K562 (cell line): ENCODE measurements around the gene CCDC85C. TPM values are rescaled to one million over a fixed set of nuclear protein-coding genes. Genes with fewer than 3 reads are reported as not detected.

ENCODE experiments used
- ATAC-seq: fragments of 200-7000 bp; cut with Tn5 transposase; 3 replicates; pipeline ENCODE4 v1.9.1; 2020; ENCODE audit warnings: moderate library complexity
- BruUV-seq: library from RNA; stranded (reverse); fragments of 400-500 nt; replicated peaks from 2 replicates; lab custom pipeline; 2021; lab: Mats Ljungman, UMichigan
- CTCF ChIA-PET: fragments of 300-600 bp; formaldehyde crosslinking; extraction: SDS; loops from one replicate; lab custom pipeline; 2021; ENCODE audit warnings: low intra/inter-chr PET ratio; lab: Yijun Ruan, JAX
- POLR2A ChIA-PET: fragments of 300-600, 350-650 bp; sonication (Branson Sonifier 250); formaldehyde crosslinking; extraction: SDS; loops from one replicate; lab custom pipeline; 2021; ENCODE audit warnings: antibody characterized with exemption, inconsistent platforms; lab: Yijun Ruan, JAX
- DNase-seq, 4 experiments: peaks; one replicate each; pipeline versions ENCODE4 v3.0.0 to v3.0.0-alpha.2; 2011 to 2018; ENCODE audit warnings: low spot score in 3 of 4, mixed read lengths in 3 of 4; ENCODE audit errors: extremely low read depth in 1 of 4
- FAIRE-seq: peaks from 2 replicates; lab custom pipeline; 2011; peaks lifted over from hg19 to GRCh38; lab: Jason Lieb, UNC
- H2AFZ ChIP-seq: 2 replicates; pipeline ENCODE4 v1.6.0; 2011; ENCODE audit warnings: low read depth, low read length, control low read depth, inconsistent platforms
- H3K27ac ChIP-seq: fragments of 200-600 bp; 3 replicates; pipeline ENCODE4 v1.8.0; 2011; ENCODE audit warnings: low read depth, mild to moderate bottlenecking, control low read depth, inconsistent platforms, low read length, moderate library complexity, mixed read lengths; ENCODE audit errors: extremely low read depth
- H3K27me3 ChIP-seq, 2 experiments: fragments of 300-600 bp in 1 of 2; 2 replicates in 1 of 2; 3 replicates in 1 of 2; pipeline versions ENCODE4 v1.6.0 to v1.8.0; 2011; ENCODE audit warnings: inconsistent platforms in 2 of 2, low read length in 2 of 2, mild to moderate bottlenecking in 1 of 2, mixed read lengths in 1 of 2, moderate library complexity in 1 of 2; ENCODE audit not compliant: control insufficient read depth in 2 of 2, insufficient read depth in 2 of 2
- H3K36me3 ChIP-seq: fragments of 300-600 bp; 3 replicates; pipeline ENCODE4 v1.8.0; 2011; ENCODE audit warnings: mild to moderate bottlenecking, low read length, inconsistent platforms; ENCODE audit not compliant: control insufficient read depth, insufficient read depth
- H3K4me1 ChIP-seq, 2 experiments: fragments of 200-600 bp in 1 of 2; replicated peaks in 1 of 2; 2 replicates in 1 of 2; 3 replicates in 1 of 2; pipeline versions ENCODE4 v1.5.1 to v1.8.0; 2011; ENCODE audit warnings: inconsistent platforms in 2 of 2, low read length in 2 of 2, mild to moderate bottlenecking in 1 of 2, mixed read lengths in 1 of 2, moderate library complexity in 1 of 2; ENCODE audit not compliant: control insufficient read depth in 2 of 2, insufficient read depth in 2 of 2
- H3K4me2 ChIP-seq: 2 replicates; pipeline ENCODE4 v1.6.1; 2011; ENCODE audit warnings: low read length, control low read depth, inconsistent platforms, mixed read lengths; ENCODE audit not compliant: insufficient read depth
- H3K4me3 ChIP-seq: fragments of 200-600 bp; sonication (generic), shearing (Covaris generic); 2 replicates; pipeline ENCODE4 v1.5.1; 2016; ENCODE audit warnings: control low read depth, inconsistent platforms
- H3K79me2 ChIP-seq: fragments of 200-600 bp; 3 replicates; pipeline ENCODE4 v1.8.0; 2011; ENCODE audit warnings: low read length, inconsistent platforms; ENCODE audit not compliant: control insufficient read depth, insufficient read depth
- H3K9ac ChIP-seq, 2 experiments: 2 replicates each; pipeline versions ENCODE4 v1.6.0 to v1.6.1; 2011; ENCODE audit warnings: low read depth in 2 of 2, low read length in 2 of 2, control low read depth in 1 of 2, inconsistent platforms in 1 of 2, mild to moderate bottlenecking in 1 of 2, mixed read lengths in 1 of 2; ENCODE audit not compliant: insufficient read depth in 1 of 2
- H3K9me1 ChIP-seq: one replicate; pipeline ENCODE4 v1.6.0; 2011; ENCODE audit warnings: inconsistent platforms, mild to moderate bottlenecking, low read length, moderate library complexity; ENCODE audit not compliant: control insufficient read depth, insufficient read depth
- H3K9me3 ChIP-seq: replicated peaks from 2 replicates; pipeline ENCODE4 v1.5.1; 2011; ENCODE audit warnings: low read depth, low read length, inconsistent platforms; ENCODE audit not compliant: control insufficient read depth, insufficient read depth
- H4K20me1 ChIP-seq: replicated peaks from 2 replicates; pipeline ENCODE4 v1.6.1; 2011; ENCODE audit warnings: low read length, inconsistent platforms, mixed read lengths; ENCODE audit not compliant: control insufficient read depth, insufficient read depth
- ADNP ChIP-seq: fragments of 200-800 bp; sonication (Bioruptor generic); IDR thresholded peaks from 2 replicates; pipeline ENCODE4 v1.6.1; 2016; ENCODE audit warnings: missing genetic modification characterization, missing compliant biosample characterization
- ASH1L ChIP-seq: fragments of 450-650 bp; IDR thresholded peaks from 2 replicates; pipeline ENCODE4 v1.6.1; 2018; ENCODE audit warnings: borderline replicate concordance, mild to moderate bottlenecking, low read depth; ENCODE audit not compliant: partially characterized antibody
- IFI16 ChIP-seq: fragments of 250-450 bp; sonication (Bioruptor Pico); IDR thresholded peaks from 2 replicates; pipeline ENCODE4 v2.1.2; 2022; ENCODE audit warnings: mild to moderate bottlenecking, inconsistent platforms
- NBN ChIP-seq: fragments of 450-650 bp; IDR thresholded peaks from 2 replicates; pipeline ENCODE4 v1.6.1; 2016; ENCODE audit warnings: low read depth, mild to moderate bottlenecking
- PCBP1 ChIP-seq: fragments of 200-400 bp; formaldehyde crosslinking; IDR thresholded peaks from 2 replicates; pipeline ENCODE4 v1.6.1; 2018; ENCODE audit warnings: mild to moderate bottlenecking, low read depth, low read length; ENCODE audit not compliant: poor library complexity, severe bottlenecking
- SIN3A ChIP-seq, 2 experiments: fragments of 150-350 bp in 1 of 2; IDR thresholded peaks; 2 replicates each; pipeline ENCODE4 v1.6.1; 2011 to 2016; ENCODE audit warnings: borderline replicate concordance in 2 of 2, low read depth in 2 of 2, low read length in 2 of 2, mild to moderate bottlenecking in 2 of 2, moderate library complexity in 2 of 2; ENCODE audit not compliant: control insufficient read depth in 1 of 2
- ZNF146 ChIP-seq: IDR thresholded peaks from one replicate; pipeline ENCODE4 v1.6.1; 2018; ENCODE audit warnings: missing compliant biosample characterization; ENCODE audit not compliant: unreplicated experiment
- WGBS: fragments of 100-300 bp; shearing (Covaris generic); methylation state at CpG from one replicate; pipeline ENCODE4 v1.1.6; 2016; ENCODE audit warnings: low coverage, mixed read lengths; ENCODE audit not compliant: insufficient coverage; ENCODE audit errors: missing lambda C conversion rate; 5-methylcytosine and 5-hydroxymethylcytosine counted together
- in situ Hi-C: fragments of 300-500 bp; cut with MboI; formaldehyde crosslinking; loops from 4 replicates; pipeline ENCODE4 v1.15.0; 2018; ENCODE audit warnings: inconsistent platforms, mixed read lengths
- intact Hi-C: fragments of 100-400 bp; cut with micrococcal nuclease; formaldehyde crosslinking; loops from 2 replicates; pipeline ENCODE4 v1.14.2; 2022
- polyA plus RNA-seq, 8 experiments: library from polyadenylated mRNA; depleted of rRNA in 4 of 8; stranded (reverse) in 5 of 8; unstranded in 3 of 8; fragments of >200 nt; fragmentation: Nextera tagmentation in 2 of 8; fragmentation: Illumina TruSeq in 1 of 8; extraction: Ambion mirVana in 2 of 8; extraction: Trizol in 1 of 8; gene quantifications; 2 replicates each; pipeline versions ENCODE4 v1.2.1 to v1.2.3, GENCODE V29; 2011 to 2014; ENCODE audit warnings: inconsistent platforms in 1 of 8, missing spikeins in 1 of 8
- total RNA-seq, 7 experiments: library from RNA; depleted of rRNA in 6 of 7; stranded (reverse); fragments of >200 nt in 6 of 7; fragmentation: Illumina TruSeq in 2 of 7; extraction: Trizol in 2 of 7; gene quantifications; 2 replicates each; pipeline versions ENCODE4 v1.2.1 to v1.2.3, GENCODE V29; 2011 to 2021; ENCODE audit warnings: low replicate concordance in 1 of 7
- TF ChIP-seq, protein P1 (sequence below), 2 experiments: fragments of 450-650 bp in 1 of 2; IDR thresholded peaks; 2 replicates each; pipeline ENCODE4 v1.6.1; 2011 to 2017; ENCODE audit warnings: low read depth in 2 of 2, antibody characterized with exemption in 1 of 2, borderline replicate concordance in 1 of 2, low read length in 1 of 2, mild to moderate bottlenecking in 1 of 2, mixed read lengths in 1 of 2; ENCODE audit not compliant: control insufficient read depth in 1 of 2
- TF ChIP-seq, protein P2 (sequence below), 2 experiments: fragments of 450-650 bp in 1 of 2; sonication (generic) in 1 of 2; formaldehyde crosslinking; conservative IDR thresholded peaks; 2 replicates each; pipeline versions ENCODE4 v1.4.0 to v1.8.1; 2020 to 2022; ENCODE audit warnings: mild to moderate bottlenecking in 1 of 2, missing genetic modification reagents in 1 of 2

The CCDC85C gene
- total and polyA plus RNA-seq, 9 of the 15 experiments (the other 6 are each of a cell fraction or from before 2014, with no cell fraction given), result 0.18 to 22.0 (median 6.3) TPM

DNA sequence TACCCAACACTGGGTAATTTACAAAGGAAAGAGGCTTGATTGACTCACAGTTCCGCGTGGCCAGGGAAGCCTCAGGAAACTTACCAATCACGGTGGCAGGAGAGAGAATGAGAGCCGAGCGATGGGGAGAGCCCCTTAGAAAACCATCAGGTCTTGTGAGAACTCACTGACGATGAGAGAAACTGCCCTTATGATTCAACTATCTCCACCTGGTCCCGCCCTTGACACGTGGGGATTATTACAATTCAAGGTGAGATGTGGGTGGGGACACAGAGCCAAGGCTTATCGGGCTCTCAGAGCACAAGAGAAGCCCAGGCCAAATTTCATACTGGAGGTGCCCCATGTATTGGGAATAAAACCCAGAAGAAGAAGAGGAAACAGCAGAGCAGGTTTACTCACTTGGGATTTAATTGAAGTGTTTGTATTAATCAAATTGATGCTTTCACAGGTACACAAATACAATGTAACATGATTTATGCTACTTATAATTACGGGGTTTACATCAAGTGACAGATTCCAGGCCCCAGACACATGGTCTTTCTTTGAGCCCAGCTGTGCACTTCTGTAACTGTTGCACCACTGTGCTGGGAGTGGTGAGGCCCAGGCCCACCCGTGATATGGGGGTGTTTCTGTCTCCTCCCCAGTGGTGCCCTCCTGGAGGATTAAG, 8.2 kb upstream of the CCDC85C start:
- ATAC-seq (no peak), FAIRE-seq (no peak), DNase-seq (no peak)
- Histone ChIP-seq H3K79me2 (no peaks in the 10 kb centered on the region), H4K20me1 (0 out of 2 replicates have a peak, but pooled peaks cover 2% of the 10 kb centered on the region), H3K4me1 (peaks cover 1 to 3% of the 10 kb centered on the region in 2 experiments; a peak in 4 of 5 replicates), H3K36me3 (no peaks in the 10 kb centered on the region), H3K9me3 (no peaks in the 10 kb centered on the region), H3K27ac (no peak overlapping the region), H3K27me3 (peaks cover 3% of the 10 kb centered on the region in 2 experiments; a peak in 2 of 5 replicates), H3K9me1 (no peaks in the 10 kb centered on the region), H3K4me3 (no peak overlapping the region), H2AFZ (no peak overlapping the region), H3K9ac (no peak overlapping the region; a peak in 1 of 4 replicates), H3K4me2 (no peak overlapping the region)
- BruUV-seq, result no TSS peak
- POLR2A ChIA-PET, result interaction anchor here (1.0 kb wide), 1 partner anchor 104 kb away, joined by 4 read pairs; no protein-coding TSS in a partner anchor
- intact Hi-C loops (no loop called here), in situ Hi-C loops (no loop called here)
- CTCF ChIA-PET, result no interaction called here
- 43% methylated on average over 10 of the region's 11 CpGs for WGBS
- no peak for TF ChIP-seq ZNF146
- TF ChIP-seq, protein P1, sequence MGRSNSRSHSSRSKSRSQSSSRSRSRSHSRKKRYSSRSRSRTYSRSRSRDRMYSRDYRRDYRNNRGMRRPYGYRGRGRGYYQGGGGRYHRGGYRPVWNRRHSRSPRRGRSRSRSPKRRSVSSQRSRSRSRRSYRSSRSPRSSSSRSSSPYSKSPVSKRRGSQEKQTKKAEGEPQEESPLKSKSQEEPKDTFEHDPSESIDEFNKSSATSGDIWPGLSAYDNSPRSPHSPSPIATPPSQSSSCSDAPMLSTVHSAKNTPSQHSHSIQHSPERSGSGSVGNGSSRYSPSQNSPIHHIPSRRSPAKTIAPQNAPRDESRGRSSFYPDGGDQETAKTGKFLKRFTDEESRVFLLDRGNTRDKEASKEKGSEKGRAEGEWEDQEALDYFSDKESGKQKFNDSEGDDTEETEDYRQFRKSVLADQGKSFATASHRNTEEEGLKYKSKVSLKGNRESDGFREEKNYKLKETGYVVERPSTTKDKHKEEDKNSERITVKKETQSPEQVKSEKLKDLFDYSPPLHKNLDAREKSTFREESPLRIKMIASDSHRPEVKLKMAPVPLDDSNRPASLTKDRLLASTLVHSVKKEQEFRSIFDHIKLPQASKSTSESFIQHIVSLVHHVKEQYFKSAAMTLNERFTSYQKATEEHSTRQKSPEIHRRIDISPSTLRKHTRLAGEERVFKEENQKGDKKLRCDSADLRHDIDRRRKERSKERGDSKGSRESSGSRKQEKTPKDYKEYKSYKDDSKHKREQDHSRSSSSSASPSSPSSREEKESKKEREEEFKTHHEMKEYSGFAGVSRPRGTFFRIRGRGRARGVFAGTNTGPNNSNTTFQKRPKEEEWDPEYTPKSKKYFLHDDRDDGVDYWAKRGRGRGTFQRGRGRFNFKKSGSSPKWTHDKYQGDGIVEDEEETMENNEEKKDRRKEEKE (IDR thresholded peaks at IDR 0.05; ENCODE audit: borderline replicate concordance in 1 of 2, control insufficient read depth in 1 of 2, low read depth in 2 of 2, low read length in 1 of 2), result no peak
- TF ChIP-seq ASH1L, result no peak
- no peak for TF ChIP-seq ADNP (tag)
- no peak for TF ChIP-seq SIN3A (IDR thresholded peaks at IDR 0.05; ENCODE audit: borderline replicate concordance in 2 of 2, control insufficient read depth in 1 of 2, low read depth in 2 of 2, low read length in 2 of 2)
- TF ChIP-seq, protein P2, sequence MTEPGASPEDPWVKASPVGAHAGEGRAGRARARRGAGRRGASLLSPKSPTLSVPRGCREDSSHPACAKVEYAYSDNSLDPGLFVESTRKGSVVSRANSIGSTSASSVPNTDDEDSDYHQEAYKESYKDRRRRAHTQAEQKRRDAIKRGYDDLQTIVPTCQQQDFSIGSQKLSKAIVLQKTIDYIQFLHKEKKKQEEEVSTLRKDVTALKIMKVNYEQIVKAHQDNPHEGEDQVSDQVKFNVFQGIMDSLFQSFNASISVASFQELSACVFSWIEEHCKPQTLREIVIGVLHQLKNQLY (CRISPR knock-in tag; conservative IDR thresholded peaks at IDR 0.05), result no peak
- no peak for TF ChIP-seq NBN
- TF ChIP-seq IFI16 (CRISPR knock-in tag), result no peak
- no peak for TF ChIP-seq PCBP1
